GM18873 (cell line): Measurements from ENCODE around the gene LUZP2.

ENCODE experiments used
- ATAC-seq: cut with Tn5 transposase; IDR thresholded peaks from one replicate; pipeline ENCODE4 v1.9.1; 2021; ENCODE audit warnings: mild to moderate bottlenecking, moderate library complexity, moderate number of reproducible peaks; ENCODE audit not compliant: unreplicated experiment, low FRiP score

The LUZP2 gene

GRCh38 chr11:25039165-25039564 lies 542.3 kb downstream of the LUZP2 start:
- no peak for ATAC-seq

GRCh38 chr11:25048632-25049031 lies 551.8 kb downstream of the LUZP2 start:
- ATAC-seq: no peak

GRCh38 chr11:25052844-25053243 lies 556.0 kb downstream of the LUZP2 start:
- no peak for ATAC-seq

DNA sequence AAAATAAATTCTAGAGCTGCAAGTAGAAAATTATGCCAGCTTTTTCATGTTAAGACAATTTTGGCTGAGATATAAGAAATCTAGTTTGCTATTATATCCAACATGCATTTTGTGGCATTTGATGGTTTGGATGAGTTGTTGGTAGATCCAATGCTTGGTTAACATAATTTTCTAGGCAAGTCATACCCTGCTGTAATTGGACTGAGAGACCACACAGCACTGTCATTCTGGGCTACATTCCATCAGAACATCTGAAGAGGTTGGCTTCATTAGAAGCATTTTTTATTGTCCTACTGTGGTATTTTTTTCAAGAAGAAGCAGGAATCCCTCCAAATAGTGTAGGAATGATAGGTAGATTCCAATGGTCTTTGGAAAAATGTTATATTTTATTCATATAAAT lies 561.0 kb downstream of the LUZP2 start:
- ATAC-seq: no peak

DNA sequence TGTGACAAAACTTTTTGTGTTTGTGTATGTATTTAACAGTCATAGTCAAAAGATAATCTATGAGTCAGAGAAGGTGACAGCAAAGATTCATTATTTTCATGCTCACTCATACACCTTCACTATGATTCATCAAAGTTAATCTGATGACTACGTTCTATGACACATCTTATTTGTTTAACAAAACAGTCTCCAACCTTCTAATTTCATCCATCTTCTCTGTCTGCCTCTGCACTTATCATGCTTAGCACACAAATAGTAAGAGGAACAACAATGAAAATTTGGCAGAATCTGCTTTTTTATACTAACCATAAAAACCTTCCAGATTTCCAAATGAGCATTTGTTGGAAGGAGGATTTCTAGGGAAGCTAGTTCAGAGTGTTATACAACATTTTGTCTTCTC lies 568.9 kb downstream of the LUZP2 start:
- ATAC-seq: no peak

- no peak for ATAC-seq
These were observed 569.9 kb downstream of the LUZP2 start for GRCh38 chr11:25066706-25067105.

GRCh38 chr11:25068451-25068850 lies 571.6 kb downstream of the LUZP2 start:
- no peak for ATAC-seq

DNA sequence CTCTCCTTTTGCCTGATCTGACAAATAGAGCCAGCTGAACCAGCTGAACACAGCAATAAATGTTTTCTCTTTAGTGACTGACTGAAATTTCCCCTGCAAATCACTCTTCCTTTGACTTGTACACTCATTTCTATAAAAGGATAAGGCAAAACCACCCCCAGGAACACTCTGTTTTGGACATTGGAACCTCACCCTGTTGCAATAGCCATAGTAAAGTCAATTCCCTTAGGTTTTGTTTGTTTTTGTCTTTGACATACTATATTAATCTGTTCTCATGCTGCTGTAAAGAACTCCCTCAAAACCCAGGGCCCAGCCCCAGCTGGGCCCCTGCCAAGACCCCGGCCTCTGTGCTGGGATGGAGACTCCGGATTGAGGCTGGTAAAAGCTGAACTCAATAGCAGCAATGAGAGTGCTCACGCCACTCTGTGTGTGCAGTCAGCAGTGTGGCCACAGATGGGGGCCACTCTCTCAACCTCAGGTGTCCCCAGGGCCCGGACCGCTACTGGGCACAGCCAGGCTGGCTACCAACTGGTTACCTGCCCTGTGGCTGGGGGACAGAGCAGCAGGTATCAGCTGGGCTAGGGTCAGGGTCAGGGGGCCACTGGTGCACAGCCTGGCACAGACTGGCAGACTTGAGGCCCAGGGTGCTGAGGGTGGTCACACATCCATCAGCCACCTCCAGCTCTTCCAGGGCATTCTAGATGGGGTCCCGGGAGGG lies 597.4 kb downstream of the LUZP2 start:
- ATAC-seq: no peak

DNA sequence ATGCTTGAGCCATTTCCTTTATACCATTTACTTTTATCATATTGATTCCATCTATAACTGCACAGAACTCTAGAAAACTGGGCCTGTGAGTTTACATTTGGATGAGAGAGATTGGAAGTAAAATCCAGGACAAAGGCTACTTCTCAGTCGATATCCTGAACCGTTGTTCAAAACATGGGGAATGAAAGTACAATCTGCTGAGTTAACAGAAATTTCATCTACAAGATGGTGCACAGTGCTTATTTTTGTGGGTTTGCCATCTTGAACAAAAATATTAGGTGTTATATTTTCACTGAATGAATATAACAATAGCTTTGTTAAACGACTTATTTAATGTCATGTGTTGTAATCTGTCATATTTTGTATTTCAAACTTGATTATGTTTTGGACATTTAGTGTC lies 622.6 kb downstream of the LUZP2 start:
- ATAC-seq: no peak
